ENCODE results near the gene OR2J1. TPM values are rescaled to one million over a fixed set of nuclear protein-coding genes. Genes with fewer than 3 reads are reported as not detected.

Gene OR2J1
- total RNA-seq (2022; extraction: Qiagen RNA extraction): not detected in 5 replicates

DNA sequence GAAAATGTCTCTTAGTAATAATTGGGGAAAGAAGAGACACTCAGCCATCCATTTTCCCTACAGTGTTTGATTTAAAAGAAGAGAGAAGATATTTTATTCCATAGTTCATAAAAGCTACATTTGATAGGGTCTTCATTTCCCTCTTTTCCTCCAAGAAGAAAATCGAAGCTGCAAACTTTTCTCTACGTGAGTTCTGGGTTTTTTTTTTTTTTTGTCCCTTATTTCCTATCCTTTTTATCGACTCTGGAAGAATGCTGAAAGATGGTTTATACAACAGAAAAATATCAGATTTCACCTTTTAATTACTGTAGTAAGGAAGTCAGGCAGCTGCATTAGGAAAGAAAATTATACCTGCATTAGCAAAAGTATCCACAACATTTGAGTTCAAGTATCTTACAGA lies at the start of gene OR2J1:
TSS of gene OR2J1 (plus strand) at position 301 of the 400 bp plus-strand sequence. CDS start 1,453 bp downstream, outside the sequence.

GRCh38 chr6:29087213-29087612 lies 12.1 kb upstream of the OR2J1 start, which contains the start of gene OR2B3:
Gene OR2B3 (minus strand): TSS chr6:29087313. CDS start chr6:29087248, 65 bp downstream.

DNA sequence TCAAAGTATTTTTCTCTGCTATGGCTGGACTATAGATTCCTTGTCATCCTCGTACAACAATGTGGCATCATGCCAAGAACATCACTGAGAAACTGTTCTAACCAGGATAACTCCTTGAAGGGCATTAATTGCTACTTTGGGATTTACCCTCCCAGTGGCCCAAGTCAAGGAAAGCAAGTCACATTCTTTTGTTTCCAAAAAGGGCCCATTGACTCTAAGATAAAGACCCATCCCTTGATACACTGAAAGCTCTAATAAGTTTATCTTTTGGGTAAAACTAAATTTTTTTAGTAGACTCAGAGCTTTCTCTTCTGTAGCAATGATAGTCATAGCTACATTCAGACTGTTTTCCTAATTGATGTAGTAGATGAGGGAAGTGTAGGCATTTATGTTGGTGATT lies 8.5 kb downstream of the OR2J1 start, which contains the start of gene OR2J3:
TSS of gene OR2J3 (plus strand) at position 301 of the 400 bp plus-strand sequence. CDS start 3,833 bp downstream, outside the sequence.

Other genes with a start within 250 kb of the OR2J1 start
- 35.3 to 47.8 TPM (median 43.5 TPM) in 5 replicates for gene TRIM27, start 175.5 kb upstream of the OR2J1 start, total RNA-seq (2022; extraction: Qiagen RNA extraction)
- 0.07 to 0.21 TPM (median 0.18 TPM) in 5 replicates for gene ZNF311, start 94.2 kb upstream of the OR2J1 start, total RNA-seq (2022; extraction: Qiagen RNA extraction)
- not detected in 5 replicates for gene OR2W1, start 54.3 kb upstream of the OR2J1 start, total RNA-seq (2022; extraction: Qiagen RNA extraction)
- gene OR2B3, start 12.2 kb upstream of the OR2J1 start, total RNA-seq (2022; extraction: Qiagen RNA extraction): not detected in 5 replicates
- gene OR2J3, start 8.6 kb downstream of the OR2J1 start, total RNA-seq (2022; extraction: Qiagen RNA extraction): not detected in 5 replicates
- gene OR2J2, start 71.4 kb downstream of the OR2J1 start, total RNA-seq (2022; extraction: Qiagen RNA extraction): not detected in 5 replicates
- not detected in 5 replicates for gene OR14J1, start 202.2 kb downstream of the OR2J1 start, total RNA-seq (2022; extraction: Qiagen RNA extraction)